SK-N-SH (cell line): Measurements from ENCODE around the gene FTCD. TPM values are rescaled to one million over a fixed set of nuclear protein-coding genes. Genes with fewer than 3 reads are reported as not detected.
"Not testable (repeated sequence)": the region's sequence is repeated elsewhere in the genome, so short reads cannot be mapped to it uniquely, and the experiment has no call there.

Source experiments
- CTCF ChIA-PET: fragments of 300-600, 350-600 bp; formaldehyde crosslinking; extraction: SDS; loops from one replicate; lab custom pipeline; 2021; lab: Yijun Ruan, JAX
- POLR2A ChIA-PET: fragments of 350-600 bp; sonication (Branson Sonifier 250); formaldehyde crosslinking; extraction: SDS; loops from one replicate; lab custom pipeline; 2020; ENCODE audit warnings: antibody characterized with exemption, inconsistent platforms; lab: Yijun Ruan, JAX
- DNase-seq: peaks from one replicate; pipeline ENCODE4 v3.0.0; 2012
- H2AFZ ChIP-seq: fragments of 200-600 bp; sonication (generic); 2 replicates; pipeline ENCODE4 v1.8.1; 2016; ENCODE audit warnings: antibody characterized with exemption, mild to moderate bottlenecking, low read depth
- H3F3A ChIP-seq: fragments of 200-600 bp; sonication (generic); replicated peaks from 2 replicates; pipeline ENCODE3; 2016; ENCODE audit warnings: antibody characterized with exemption, mild to moderate bottlenecking; ENCODE audit not compliant: insufficient read depth
- H3K27ac ChIP-seq, 2 experiments: fragments of 200-500 bp in 1 of 2; fragments of 200-600 bp in 1 of 2; sonication (Bioruptor generic) in 1 of 2; sonication (generic), shearing (Covaris generic) in 1 of 2; 2 replicates each; pipeline versions ENCODE4 v1.5.1 to v1.6.1; 2014 to 2016; ENCODE audit warnings: low read depth in 2 of 2, inconsistent platforms in 1 of 2, low read length in 1 of 2, mild to moderate bottlenecking in 1 of 2, mixed read lengths in 1 of 2
- H3K27me3 ChIP-seq: fragments of 200-600 bp; sonication (generic), shearing (Covaris generic); 2 replicates; pipeline ENCODE4 v1.6.1; 2016; ENCODE audit warnings: mixed run types; ENCODE audit not compliant: insufficient read depth
- H3K36me3 ChIP-seq, 2 experiments: fragments of 200-500 bp in 1 of 2; fragments of 200-600 bp in 1 of 2; sonication (Bioruptor generic) in 1 of 2; sonication (generic) in 1 of 2; replicated peaks in 1 of 2; 2 replicates each; pipeline versions ENCODE3 to v1.5.1; 2014 to 2016; ENCODE audit warnings: low read length in 1 of 2, mild to moderate bottlenecking in 1 of 2; ENCODE audit not compliant: insufficient read depth in 2 of 2, control insufficient read depth in 1 of 2
- H3K4me1 ChIP-seq, 2 experiments: fragments of 200-500 bp in 1 of 2; fragments of 200-600 bp in 1 of 2; sonication (Bioruptor generic) in 1 of 2; sonication (generic), shearing (Covaris generic) in 1 of 2; 2 replicates each; pipeline versions ENCODE4 v1.5.1 to v1.6.1; 2014 to 2016; ENCODE audit warnings: low read depth in 1 of 2, low read length in 1 of 2, mixed run types in 1 of 2; ENCODE audit not compliant: insufficient read depth in 2 of 2, control insufficient read depth in 1 of 2
- H3K4me2 ChIP-seq: fragments of 200-600 bp; sonication (generic), shearing (Covaris generic); 2 replicates; pipeline ENCODE4 v1.6.1; 2017; ENCODE audit warnings: mixed run types
- H3K4me3 ChIP-seq, 2 experiments: fragments of 200-500 bp in 1 of 2; fragments of 200-600 bp in 1 of 2; sonication (Bioruptor generic) in 1 of 2; sonication (generic), shearing (Covaris generic) in 1 of 2; 2 replicates each; pipeline versions ENCODE4 v1.5.1 to v1.8.1; 2014 to 2016; ENCODE audit warnings: low read depth in 2 of 2, inconsistent platforms in 1 of 2, low read length in 1 of 2, mild to moderate bottlenecking in 1 of 2, mixed read lengths in 1 of 2, moderate library complexity in 1 of 2
- H3K79me2 ChIP-seq: fragments of 200-600 bp; sonication (generic); 2 replicates; pipeline ENCODE4 v1.8.1; 2017; ENCODE audit warnings: mild to moderate bottlenecking; ENCODE audit not compliant: insufficient read depth
- H3K9ac ChIP-seq: fragments of 200-600 bp; sonication (generic); 2 replicates; pipeline ENCODE4 v1.6.1; 2017; ENCODE audit warnings: mixed run types
- H3K9me2 ChIP-seq: fragments of 200-600 bp; sonication (generic); 2 replicates; pipeline ENCODE4 v1.6.1; 2017; ENCODE audit warnings: mixed run types
- H3K9me3 ChIP-seq: fragments of 200-600 bp; sonication (generic); 2 replicates; pipeline ENCODE4 v1.6.1; 2017; ENCODE audit warnings: mixed run types, mild to moderate bottlenecking, moderate library complexity
- H4K20me1 ChIP-seq: fragments of 200-600 bp; sonication (generic); 2 replicates; pipeline ENCODE4 v1.6.1; 2017; ENCODE audit warnings: mild to moderate bottlenecking, mixed run types; ENCODE audit not compliant: insufficient read depth
- CHD2 ChIP-seq: fragments of 150-350 bp; IDR thresholded peaks from 2 replicates; pipeline ENCODE4 v1.6.1; 2018; ENCODE audit warnings: low read length; ENCODE audit not compliant: partially characterized antibody
- CTCF ChIP-seq: fragments of 200-600 bp; sonication (generic); IDR thresholded peaks from 2 replicates; pipeline ENCODE4 v1.6.1; 2017; ENCODE audit warnings: antibody characterized with exemption, mild to moderate bottlenecking, moderate library complexity
- FOSL2 ChIP-seq: IDR thresholded peaks from 2 replicates; pipeline ENCODE4 v1.4.0; 2012; ENCODE audit warnings: low read depth, mild to moderate bottlenecking, moderate library complexity, borderline replicate concordance
- FOXJ3 ChIP-seq: sonication (generic); formaldehyde crosslinking; IDR thresholded peaks from 2 replicates; pipeline ENCODE4 v1.5.1; 2020; ENCODE audit warnings: mild to moderate bottlenecking, missing genetic modification reagents
- FOXM1 ChIP-seq: IDR thresholded peaks from 2 replicates; pipeline ENCODE4 v1.4.0; 2012; ENCODE audit warnings: low read depth, mild to moderate bottlenecking
- IRF3 ChIP-seq: fragments of 150-350 bp; IDR thresholded peaks from 2 replicates; pipeline ENCODE4 v1.6.1; 2016; ENCODE audit warnings: mild to moderate bottlenecking, low read depth, low read length
- JUND ChIP-seq: IDR thresholded peaks from 2 replicates; pipeline ENCODE4 v1.4.0; 2012
- MXI1 ChIP-seq: IDR thresholded peaks from 2 replicates; pipeline ENCODE4 v1.6.1; 2012; ENCODE audit warnings: mild to moderate bottlenecking, low read depth, low read length, improper control_type of control experiment
- POLR2AphosphoS5 ChIP-seq: IDR thresholded peaks from 2 replicates; pipeline ENCODE4 v1.6.1; 2012; ENCODE audit warnings: low read depth, low read length
- SIN3A ChIP-seq: IDR thresholded peaks from 2 replicates; pipeline ENCODE4 v1.6.1; 2012; ENCODE audit warnings: low read depth, mild to moderate bottlenecking, low read length, moderate library complexity, borderline replicate concordance
- TAF1 ChIP-seq: IDR thresholded peaks from 2 replicates; pipeline ENCODE4 v1.6.1; 2012; ENCODE audit warnings: low read depth, mild to moderate bottlenecking, low read length, moderate library complexity, borderline replicate concordance
- ZBTB33 ChIP-seq: IDR thresholded peaks from 2 replicates; pipeline ENCODE4 v1.4.0; 2012; ENCODE audit warnings: low read depth, borderline replicate concordance
- WGBS: methylation state at CpG from one replicate; pipeline ENCODE4 v1.1.6; 2017; ENCODE audit warnings: low lambda C conversion rate; 5-methylcytosine and 5-hydroxymethylcytosine counted together
- polyA plus RNA-seq, 3 experiments: library from polyadenylated mRNA; depleted of rRNA; stranded (reverse); fragments of >200 nt; gene quantifications; 2 replicates each; pipeline ENCODE4 v1.2.3, GENCODE V29; 2012

FTCD gene
- polyA plus RNA-seq, 1 of the 3 experiments (the other 2 are of a cell fraction) = 0.33 TPM

- Histone ChIP-seq H3K4me2 (no peak overlapping the region), H3K4me3 (no peak overlapping the region), H3F3A (no peaks in the 10 kb centered on the region)
- DNase-seq = no peak
- POLR2A ChIA-PET = interaction anchor here (1.3 to 1.5 kb wide), 3 partner anchors 10 to 171 kb away, joined by 3 to 7 read pairs (median 3); no protein-coding TSS in a partner anchor
- TF ChIP-seq SIN3A (no peak), FOXJ3 (CRISPR knock-in tag) (no peak), CHD2 (no peak), POLR2AphosphoS5 (no peak)
- TF ChIP-seq, all 33 proteins: peak for 0
- Histone ChIP-seq H3K9me3 (no peaks in the 10 kb centered on the region), H3K9me2 (no peaks in the 10 kb centered on the region), H3K9ac (no peak overlapping the region), H2AFZ (no peak overlapping the region; the same call in 1 of the 2 replicates), H3K27ac (no peak overlapping the region), H4K20me1 (no peaks in the 10 kb centered on the region), H3K79me2 (no peaks in the 10 kb centered on the region), H3K27me3 (no peaks in the 10 kb centered on the region), H3K4me1 (peaks cover 0 to 10% of the 10 kb centered on the region in 2 experiments; a peak in 1 of 4 replicates), H3K36me3 (no peaks in the 10 kb centered on the region)
- CTCF ChIA-PET = interaction anchor here (0.6 to 2.7 kb wide), 43 partner anchors 10 to 587 kb away, joined by 3 to 28 read pairs (median 4); partner anchors contain the start of genes COL6A1, MCM3AP and YBEY
- 83% methylated on average over 21 of the region's 21 CpGs for WGBS
These were observed 12.6 kb downstream of the FTCD start for GRCh38 chr21:46142582-46143473.

- Histone ChIP-seq H2AFZ (no peak overlapping the region), H3K36me3 (no peaks in the 10 kb centered on the region), H3K4me1 (peaks cover 0 to 10% of the 10 kb centered on the region in 2 experiments; a peak in 1 of 4 replicates), H3K79me2 (no peaks in the 10 kb centered on the region), H3K27ac (no peak overlapping the region), H3K27me3 (no peaks in the 10 kb centered on the region), H3K9ac (no peak overlapping the region), H3F3A (no peaks in the 10 kb centered on the region), H4K20me1 (no peaks in the 10 kb centered on the region), H3K9me3 (no peaks in the 10 kb centered on the region), H3K4me3 (no peak overlapping the region), H3K9me2 (no peaks in the 10 kb centered on the region), H3K4me2 (no peak overlapping the region)
- ChIA-PET POLR2A (interaction anchor here (1.5 kb wide), 1 partner anchor 11 kb away, joined by 3 read pairs; no protein-coding TSS in a partner anchor), CTCF (interaction anchor here (0.7 to 2.7 kb wide), 11 partner anchors 13 to 586 kb away, joined by 3 to 28 read pairs (median 6); no protein-coding TSS in a partner anchor)
- WGBS = 95% methylated on average over 44 of the region's 45 CpGs
- TF ChIP-seq CTCF (no peak), TAF1 (no peak), FOXM1 (no peak), SIN3A (no peak), FOSL2 (no peak), JUND (no peak), IRF3 (no peak), MXI1 (no peak), ZBTB33 (no peak)
- no peak for DNase-seq
These were observed 13.4 kb downstream of the FTCD start for GRCh38 chr21:46141767-46142581.

- H3K27ac ChIP-seq, H3K27me3 ChIP-seq, H3K9me2 ChIP-seq, H2AFZ ChIP-seq, H3K79me2 ChIP-seq, H4K20me1 ChIP-seq, CTCF ChIA-PET, H3K36me3 ChIP-seq, H3K9me3 ChIP-seq, POLR2A ChIA-PET, H3K4me1 ChIP-seq, DNase-seq, H3K4me3 ChIP-seq, H3F3A ChIP-seq, H3K4me2 ChIP-seq, H3K9ac ChIP-seq: not testable (repeated sequence)
- 73% methylated on average over 27 of the region's 29 CpGs for WGBS
These were observed 14.9 kb downstream of the FTCD start for GRCh38 chr21:46140352-46141003.
